Muscle of arm (tissue), 12 donors: ENCODE data around the gene NRG3. TPM values are rescaled to one million over a fixed set of nuclear protein-coding genes. Genes with fewer than 3 reads are reported as not detected.

Experiments
- DNase-seq: peaks from one replicate; pipeline ENCODE4 v3.0.0-alpha.2; 2013
- polyA plus RNA-seq, 12 donors: library from polyadenylated mRNA; unstranded; fragments of 120-200 nt; gene quantifications; one replicate each; pipeline ENCODE4 v1.2.1, GENCODE V29; 2013; ENCODE audit not compliant: insufficient read length in 12 of 12

The NRG3 gene
- polyA plus RNA-seq, 12 donors: 0.07 to 2.1 (median 0.31) TPM; not detected in 3

DNA sequence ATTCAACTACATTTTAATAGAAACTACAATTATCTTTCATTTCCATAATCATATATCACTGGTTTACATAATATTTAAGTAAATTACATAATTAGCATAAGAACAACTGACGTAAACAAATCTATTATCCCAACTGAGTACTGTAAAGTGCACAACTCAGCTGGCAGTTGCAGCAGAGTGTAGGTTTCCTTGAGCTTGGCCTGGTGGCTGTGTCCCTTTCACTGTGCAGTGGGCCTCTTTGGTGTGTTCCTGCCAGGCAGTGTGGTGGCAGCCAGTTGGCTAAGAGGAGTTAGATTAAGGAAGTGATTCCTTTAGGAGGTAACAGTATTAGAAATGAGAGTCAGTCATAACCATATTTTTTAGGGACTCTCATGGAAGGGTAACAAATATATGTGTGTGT lies 7.0 kb downstream of the NRG3 start:
- no peak for DNase-seq

DNA sequence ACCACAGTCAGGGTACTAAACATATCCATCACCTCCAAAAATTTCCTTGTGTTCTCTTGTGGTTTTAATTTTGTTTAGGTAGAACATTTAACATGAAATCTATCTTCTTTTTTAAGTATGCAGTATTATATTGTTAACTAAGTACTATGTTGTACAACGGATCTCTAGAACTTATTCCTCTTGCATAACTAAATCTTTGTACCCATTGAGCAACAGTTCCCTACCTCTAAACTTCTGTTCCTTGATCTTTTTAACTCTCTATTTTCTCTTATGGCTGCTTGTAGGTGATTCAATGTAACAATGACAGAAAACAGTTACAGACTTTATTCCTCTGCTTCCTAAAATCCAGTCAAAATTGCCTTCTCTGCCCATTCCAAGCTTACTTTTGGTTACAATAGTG lies 9.9 kb downstream of the NRG3 start:
- no peak for DNase-seq

DNA sequence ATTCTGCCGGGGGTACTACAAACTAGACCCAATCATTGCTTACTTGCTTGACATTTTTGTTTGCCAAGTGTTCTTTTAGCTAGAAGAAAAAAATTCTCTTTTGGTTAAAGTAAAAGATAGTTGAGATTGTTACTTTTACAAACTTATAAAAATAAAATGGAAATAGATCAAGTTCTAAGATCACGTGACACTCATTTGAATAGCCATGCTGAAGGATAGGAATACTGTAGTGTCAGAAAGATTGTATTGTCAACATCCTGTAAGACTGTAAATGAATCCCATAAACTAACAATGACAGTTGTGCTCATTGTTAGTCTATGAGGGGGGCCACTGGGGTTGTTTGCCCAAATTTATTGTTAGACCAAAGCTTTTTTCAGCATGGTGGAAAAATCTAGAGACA lies 10.5 kb downstream of the NRG3 start:
- DNase-seq: no peak

DNA sequence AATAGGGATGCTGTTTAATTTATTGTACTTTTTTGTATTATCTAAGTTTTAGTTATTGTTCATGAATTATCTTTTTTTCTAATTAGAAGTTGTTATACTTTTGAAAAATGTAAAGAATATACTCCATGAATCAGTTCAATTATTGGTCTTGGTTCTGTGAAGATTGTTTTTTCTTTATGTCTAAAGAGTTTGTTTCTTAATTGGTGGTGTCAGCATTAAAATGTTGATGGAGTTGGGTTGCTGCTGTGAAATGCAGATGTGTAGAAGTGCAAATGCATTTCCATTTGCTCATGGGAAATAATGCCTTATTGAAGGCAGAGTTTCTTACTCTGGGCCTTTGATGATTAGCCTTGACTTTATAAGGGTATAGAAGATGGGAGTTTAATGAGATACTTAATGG lies 11.9 kb downstream of the NRG3 start:
- DNase-seq: no peak

DNA sequence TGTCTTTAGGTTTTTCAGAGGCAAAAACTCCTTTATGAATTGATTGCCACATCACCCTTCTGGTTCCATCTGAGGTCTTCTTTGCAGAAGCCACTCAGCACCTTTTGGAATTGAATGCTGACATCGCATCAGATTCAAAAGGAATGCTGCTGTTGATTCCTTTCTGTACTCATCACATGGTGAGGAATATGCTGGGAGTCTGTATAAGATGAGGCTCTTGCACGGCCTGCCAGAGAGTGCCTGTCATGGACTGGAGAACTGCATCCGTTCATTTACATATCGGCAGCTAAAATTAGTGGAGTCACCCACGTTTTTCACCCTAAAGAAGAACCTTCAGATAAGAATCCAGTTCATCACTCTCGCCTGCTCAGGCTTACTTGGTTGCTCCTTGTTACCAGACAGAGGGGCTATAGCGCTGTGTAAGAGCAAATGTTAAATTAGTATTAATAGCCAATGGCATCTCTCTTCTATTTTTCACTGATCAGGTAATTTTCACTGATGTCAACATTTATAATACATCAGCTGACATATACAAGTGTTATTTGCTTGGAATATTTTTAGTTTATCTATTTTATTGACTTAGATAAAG lies 14.3 kb downstream of the NRG3 start:
- DNase-seq: no peak

DNA sequence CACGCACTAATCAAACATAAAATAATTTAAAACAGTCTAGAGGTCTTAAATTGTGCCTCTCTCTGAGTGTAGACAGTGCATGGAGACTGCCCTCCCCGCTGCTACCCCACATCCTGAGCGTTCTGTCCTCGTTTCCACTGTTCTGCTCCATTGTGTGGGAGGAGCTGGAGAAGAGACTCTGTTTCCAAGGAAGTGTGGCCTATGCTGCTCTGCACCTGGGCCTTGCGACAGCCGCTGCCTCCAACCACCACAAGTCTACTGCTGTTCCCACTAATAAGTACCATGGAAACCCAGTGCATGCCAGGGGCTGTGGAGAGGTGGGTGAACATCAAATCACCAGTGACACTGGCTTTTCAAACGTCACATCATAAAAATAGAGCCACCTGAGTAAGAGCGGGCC lies 19.6 kb downstream of the NRG3 start:
- DNase-seq: no peak

DNA sequence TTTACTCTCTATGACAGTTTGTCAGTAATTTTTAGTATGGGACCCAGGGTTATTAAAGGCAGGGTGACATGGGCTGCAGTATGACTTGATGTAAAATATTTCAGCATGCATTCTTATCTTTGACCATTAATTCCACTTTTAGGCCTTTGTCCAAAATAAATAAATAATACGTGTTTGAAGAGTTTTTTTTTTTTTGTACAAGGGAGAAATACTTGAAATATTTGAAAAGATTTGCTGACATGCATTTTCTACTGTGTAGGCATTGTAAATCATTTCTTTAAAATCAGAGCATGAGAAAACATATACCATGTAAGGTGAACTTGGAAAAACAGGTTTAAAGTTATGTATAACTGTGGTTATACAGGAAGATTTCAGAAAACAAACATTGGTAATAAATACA lies 23.5 kb downstream of the NRG3 start:
- DNase-seq: no peak

DNA sequence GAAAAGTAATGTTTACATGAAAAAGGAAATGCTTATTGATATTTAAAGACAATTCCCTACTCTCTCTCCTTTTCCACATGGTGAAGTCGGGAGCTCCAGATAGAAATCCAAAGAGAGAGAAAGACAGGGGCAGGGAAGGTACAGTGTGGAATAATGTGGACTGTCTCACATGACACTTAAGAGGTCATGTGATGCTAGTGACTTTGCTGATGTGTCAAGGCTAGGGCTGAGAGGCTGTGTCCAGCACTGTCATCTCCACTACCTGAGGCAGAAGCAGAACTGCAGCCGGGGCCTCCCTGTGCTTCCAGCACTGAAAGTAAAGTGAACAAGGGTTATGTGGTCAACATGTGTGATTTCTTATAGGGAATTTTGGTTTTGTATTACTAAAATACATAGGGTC lies 26.0 kb downstream of the NRG3 start:
- no peak for DNase-seq

DNA sequence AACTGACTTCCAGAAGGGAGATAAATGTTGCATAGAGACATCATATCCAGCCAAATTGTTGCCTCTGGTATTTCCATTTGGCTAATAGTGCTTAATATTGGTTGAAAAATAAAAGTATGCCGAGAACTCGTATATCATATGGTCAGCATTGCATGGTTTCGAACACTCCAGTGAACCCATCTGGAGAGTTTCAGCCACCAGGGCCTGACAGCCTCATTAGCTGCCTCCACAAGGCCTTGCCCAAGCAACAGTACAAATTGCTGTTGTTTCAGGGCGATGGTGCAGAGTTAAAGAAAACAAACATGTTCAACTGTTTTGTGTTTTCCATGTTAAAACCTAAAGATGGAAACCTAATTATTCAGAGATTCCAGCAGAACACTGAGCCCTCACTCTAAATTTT lies 28.5 kb downstream of the NRG3 start:
- DNase-seq: no peak

DNA sequence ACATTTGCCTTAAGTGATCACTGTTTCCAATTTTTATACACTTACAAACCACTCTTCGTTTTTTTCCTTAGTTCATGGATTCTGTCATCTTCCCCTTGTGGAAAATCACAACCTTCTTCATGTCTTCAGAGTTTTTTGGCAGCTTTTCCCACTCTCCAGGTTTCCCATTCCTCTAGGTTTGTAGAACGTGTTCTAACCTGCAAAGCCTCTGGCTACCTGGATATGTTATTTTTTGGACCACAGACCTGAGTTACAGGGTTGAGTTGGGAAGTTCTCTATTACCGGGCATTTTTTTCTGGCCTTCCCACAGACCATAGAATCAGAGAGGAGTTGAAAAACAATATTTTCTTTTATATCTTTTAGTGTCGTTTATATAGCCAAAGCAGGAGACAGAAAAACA lies 30.2 kb downstream of the NRG3 start:
- no peak for DNase-seq

DNA sequence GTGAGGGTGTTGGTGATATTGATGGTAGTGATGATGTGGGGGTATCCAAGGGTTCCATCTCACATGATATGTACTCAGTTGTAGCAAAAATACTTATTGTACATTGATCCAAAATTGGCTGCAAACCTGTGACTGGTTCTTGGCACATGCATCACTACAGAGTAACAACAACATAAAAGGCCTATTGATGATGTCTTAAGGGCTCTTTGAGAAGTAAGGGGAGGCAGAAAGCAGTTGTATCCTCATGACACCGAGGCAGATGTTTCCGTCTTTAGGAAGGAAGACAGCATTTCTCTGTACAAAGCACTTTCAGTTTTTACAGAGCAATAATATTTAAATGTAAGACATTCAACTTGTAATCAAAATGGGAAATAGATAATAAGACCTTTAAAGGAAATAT lies 34.5 kb downstream of the NRG3 start:
- DNase-seq: no peak

DNA sequence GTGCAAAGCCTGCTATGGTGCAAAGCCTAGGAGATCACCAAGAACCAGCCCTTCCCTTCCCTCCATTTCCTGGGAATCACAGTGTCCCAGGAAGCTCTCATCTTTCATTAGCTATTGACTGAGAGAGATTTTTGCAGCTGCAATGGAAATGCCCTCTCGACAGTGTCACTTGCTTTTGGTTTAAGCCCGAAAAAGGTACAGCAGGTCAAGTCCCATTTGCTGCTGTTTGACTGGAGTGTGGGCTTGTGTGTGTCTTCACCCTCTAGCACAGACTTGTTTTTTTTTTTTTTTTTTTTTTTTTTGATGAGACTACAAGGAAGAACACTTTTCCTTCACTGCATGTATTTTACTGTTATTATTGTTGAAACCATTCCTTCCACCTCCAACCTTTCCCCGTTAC lies 36.3 kb downstream of the NRG3 start:
- no peak for DNase-seq

DNA sequence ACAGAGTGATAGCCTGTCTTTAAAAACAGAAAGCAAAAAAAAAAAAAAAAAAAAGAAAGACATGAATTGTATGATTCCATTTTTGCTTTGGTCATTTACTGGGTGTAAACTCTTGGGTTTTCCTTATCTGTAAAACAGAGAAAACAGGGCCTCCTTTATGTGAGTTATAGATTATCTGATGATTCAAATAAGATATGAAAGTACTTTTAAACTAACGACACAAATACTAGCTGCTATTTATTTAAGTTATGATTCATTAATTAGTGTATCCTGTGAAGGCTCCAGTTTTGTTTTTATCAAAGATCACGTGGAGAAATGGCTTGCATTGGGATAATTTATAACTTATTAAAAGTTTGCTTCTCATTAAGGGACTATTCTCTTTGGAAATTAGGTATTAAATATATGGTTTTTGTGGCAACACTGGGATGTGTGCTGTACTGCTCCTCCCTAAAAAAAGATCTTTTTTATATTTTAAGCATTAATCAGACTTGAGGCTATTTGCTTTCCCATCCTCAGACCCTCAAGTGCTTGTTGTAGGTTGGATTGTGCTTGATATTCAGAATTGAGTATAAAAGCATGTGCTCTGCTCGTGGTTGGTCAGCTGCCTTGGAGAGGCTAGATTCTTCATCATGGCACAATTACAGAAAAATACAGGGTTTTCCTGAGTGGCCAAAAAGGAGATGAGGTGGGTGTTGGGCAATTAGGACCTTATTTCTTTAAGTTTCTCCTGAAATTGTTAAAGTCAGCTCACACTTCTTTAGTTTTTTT lies 39.9 kb downstream of the NRG3 start:
- DNase-seq: no peak

DNA sequence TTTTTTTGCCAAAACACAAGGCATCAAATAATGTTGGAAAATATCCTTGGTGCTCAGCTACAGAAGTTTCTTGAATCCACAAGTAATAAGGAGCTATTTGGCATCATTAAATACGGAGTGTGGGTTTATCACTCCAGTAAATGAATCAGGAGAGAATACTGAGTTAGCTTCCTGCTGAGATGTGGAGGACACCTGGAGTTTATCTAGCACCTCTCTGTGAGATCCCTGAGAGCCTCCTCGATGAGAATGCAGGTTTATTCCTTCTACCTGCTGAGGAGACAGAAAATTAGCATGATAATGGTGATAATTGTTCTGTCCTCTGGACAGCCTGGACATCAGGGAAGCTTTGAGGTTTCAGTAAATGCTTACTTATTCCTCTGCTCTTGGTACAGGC lies 40.5 kb downstream of the NRG3 start:
- no peak for DNase-seq

DNA sequence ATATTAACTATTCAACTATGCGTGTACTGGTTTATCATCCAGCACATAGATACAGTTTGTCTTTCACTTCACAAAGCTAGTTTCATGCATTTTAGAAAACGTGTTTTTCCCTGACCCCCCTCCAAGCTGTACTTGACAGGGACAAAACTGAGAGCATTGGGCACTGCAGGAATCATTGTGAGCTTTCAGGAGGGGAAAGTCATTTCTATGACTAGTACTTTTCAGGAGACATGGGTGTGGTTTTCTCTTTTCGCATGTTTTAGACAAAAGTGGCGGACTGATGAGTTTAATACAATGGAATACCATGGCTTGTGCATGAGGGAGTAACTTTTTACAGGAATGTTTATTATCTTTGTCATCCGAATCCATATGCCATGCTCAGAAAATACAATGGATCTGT lies 42.7 kb downstream of the NRG3 start:
- no peak for DNase-seq

DNA sequence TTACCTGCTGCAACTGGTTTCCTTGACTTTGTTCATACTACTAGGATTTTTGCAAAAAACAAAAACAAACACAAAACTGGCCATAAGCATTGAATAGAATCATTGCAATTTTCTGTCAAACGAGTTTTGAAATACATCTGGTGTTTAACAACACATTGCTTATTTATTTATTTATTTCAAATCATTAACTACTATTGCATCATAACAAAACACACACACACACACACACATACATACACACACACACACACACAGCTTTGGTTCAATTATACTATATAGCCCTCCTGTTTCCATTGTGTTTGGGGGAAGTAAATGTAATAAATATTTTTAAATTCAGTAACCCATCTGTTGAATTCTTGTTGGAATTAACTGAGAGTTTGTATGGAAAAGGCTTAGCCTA lies 43.8 kb downstream of the NRG3 start:
- no peak for DNase-seq

DNA sequence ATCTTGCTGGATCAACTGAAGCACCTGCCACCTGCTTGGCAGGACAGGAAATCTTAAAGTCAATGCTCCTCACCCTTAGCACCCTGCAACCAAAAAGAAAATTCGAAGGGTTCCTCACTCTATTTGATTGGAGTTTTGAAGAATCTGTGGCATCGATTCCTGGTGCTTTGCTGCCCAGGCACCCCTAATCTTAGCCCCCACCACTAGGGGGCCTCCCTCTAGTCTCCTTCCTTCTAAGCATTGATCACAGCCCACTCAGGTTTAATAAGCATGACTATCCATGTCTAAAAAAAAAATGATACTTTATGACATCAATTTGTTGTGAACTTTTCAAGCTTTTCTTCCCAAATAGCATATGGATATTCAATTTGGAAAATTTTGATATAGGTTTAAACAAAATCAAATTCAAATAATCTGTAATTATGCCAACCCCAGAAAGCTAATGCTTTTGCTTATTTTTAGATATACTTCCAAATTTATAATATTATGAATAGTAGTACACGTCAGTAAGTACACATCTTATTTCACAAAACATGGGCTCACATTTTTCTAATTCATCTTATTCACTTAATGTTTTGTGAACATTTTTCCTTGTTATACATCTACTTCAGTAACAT lies 45.3 kb downstream of the NRG3 start:
- no peak for DNase-seq

DNA sequence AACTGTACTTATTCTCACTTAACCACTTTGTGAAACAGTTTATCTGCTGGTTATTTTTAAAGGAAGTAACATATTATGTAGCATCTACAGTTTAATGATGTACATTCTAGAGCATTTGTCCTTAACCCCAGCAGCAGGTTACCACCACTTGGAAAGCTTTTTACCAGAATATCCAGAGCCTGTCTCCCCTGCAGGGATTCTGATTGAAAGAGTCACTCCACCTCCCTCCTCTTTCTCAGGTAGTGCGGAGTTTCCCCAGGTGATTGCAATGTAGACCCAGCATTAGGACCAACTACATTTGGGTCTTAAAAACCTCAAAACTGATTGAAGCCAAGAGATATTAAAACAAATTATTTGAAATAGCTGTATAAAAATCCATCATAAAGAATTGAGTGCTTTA lies 53.1 kb downstream of the NRG3 start:
- DNase-seq: no peak

DNA sequence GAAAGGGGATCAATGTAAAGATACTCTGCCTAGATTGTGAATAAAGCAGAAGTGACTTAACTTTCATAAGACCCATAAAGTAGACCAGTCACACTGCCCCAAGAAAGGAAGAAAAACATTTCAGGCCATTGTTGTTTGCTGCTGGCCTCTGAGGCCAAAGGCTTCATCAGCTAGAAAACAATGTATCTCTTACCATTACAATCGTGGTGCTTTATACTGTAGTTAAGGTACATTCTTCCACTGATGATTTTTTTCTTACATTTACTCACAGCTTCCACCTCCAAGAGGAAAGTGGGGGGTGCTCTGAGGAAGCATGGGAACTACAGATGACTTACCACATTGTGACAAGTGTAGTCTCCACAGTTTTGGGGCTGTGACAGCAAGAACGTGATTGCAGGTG lies 68.6 kb downstream of the NRG3 start:
- no peak for DNase-seq

DNA sequence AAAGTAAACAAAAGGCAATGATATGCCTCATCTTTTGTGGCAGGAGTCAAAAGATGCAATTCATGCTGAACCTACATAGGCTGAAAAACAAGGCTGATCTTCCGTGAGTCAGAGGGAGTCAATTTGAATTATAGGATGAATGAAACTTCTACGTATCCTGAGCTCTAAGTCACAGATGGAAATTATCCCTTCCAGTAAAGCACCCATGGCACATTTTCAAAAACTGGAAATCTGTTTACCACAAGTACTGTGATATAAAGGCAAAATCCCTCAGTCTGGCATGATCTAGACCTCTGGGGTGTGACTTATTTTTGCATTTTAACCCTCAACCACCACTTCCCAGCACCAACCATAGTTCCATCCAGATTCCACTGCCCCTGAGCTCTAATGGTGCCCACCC lies 69.6 kb downstream of the NRG3 start:
- no peak for DNase-seq

DNA sequence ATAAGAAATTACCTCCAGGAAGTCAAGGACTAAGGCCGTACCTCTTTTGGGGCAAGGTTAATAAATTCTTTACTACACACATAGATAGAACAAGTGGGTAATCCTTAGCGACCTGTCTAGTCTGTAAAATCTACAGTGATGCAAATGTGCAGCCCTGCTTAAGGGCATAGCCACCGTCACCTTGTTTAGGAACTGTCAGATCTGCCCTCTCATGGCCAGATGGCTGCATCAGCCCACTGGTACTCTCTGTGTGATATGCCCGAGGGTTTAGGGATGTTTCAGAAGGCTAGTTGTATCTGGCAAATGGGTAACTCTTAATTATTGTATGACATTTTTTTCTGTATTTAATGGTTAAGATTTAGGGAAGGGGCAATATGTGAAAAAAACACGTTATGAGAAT lies 74.3 kb downstream of the NRG3 start:
- DNase-seq: no peak

DNA sequence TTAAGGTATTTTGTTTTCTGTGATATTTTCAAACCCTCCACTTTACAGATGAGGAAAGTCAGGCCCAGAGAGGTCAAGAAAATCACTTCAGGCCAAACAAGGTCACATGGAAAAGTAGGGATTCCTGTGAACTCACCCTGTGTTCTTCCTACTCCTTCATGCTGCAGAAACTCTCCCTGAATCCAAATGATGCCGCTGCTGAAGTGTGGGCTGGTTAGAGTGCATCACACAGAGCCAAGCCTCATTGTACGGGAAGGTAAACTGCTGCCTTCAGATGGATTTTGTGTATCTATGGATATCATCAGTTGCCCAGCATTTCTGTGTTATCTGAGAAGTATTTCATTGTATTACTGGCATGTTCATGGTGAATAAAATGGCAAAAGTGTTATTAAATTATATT lies 75.4 kb downstream of the NRG3 start:
- DNase-seq: no peak

DNA sequence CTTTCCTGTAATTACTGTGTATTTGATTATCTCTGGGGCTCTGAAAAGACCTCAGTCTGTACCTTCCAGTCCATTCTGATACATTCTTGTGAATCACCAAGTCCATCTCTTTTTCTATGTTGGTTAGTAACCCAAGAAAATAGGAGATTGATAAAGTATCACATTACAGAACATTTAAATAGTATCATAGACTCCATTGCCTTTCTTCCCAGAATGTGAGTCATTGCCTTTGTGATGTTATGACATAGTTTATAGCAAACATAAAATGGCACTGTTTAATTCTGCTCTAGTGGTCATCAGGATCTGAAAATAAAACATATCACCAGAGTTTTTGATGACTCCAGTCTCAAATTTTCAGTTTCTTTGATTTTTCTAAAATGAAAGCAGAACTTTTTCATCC lies 78.4 kb downstream of the NRG3 start:
- DNase-seq: no peak

DNA sequence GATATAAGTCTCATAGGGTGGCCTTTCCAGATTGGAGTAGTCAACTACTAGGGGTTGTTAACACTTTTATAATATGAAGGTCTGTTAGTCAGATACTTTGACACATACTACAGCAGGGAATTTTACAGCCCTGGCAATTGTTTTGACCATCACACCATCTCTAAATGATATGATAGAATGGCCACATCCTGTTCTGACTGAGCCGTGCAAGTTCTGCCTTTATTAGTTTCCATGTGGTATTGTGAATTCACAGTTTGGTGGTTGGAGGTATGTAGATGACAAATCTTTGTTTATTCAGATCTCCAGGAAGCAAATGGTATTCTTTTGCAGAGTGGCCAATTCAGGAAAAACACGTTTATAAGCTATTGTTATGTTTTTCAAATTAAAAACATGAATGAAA lies 83.0 kb downstream of the NRG3 start:
- no peak for DNase-seq
